ENCODE results near the gene SYNPR. TPM values are rescaled to one million over a fixed set of nuclear protein-coding genes. Genes with fewer than 3 reads are reported as not detected.

SYNPR gene
- total RNA-seq, 2 experiments from 2014 or later = not detected

DNA sequence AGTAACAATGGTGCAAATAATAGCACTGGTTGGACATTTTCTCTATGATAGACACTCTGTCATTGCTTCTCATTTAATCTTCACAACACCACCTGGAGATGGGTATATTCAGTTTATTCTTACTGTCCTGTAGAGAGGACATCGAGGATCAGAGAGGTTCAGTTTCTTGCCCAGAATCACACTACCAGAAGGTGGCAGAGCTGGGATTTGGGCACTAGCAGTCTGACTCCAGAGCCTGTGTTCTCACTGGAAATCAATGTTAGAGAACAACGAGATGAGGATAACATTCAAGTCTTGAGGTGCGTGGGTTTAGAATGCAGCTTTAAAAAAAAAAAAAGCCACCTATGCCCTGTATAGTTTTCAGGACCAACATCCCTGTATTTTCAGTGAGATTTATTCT lies 127.8 kb downstream of the SYNPR start:
- H3K9me3 Mint-ChIP-seq = no peaks in the 10 kb centered on the region
- H3K4me1 ChIP-seq (ENCODE audit: insufficient read depth, low read length) = no peaks in the 10 kb centered on the region
- no peaks in the 10 kb centered on the region for H3K36me3 ChIP-seq (ENCODE audit: insufficient read depth, low read length)
- no peak overlapping the region for H3K27ac Mint-ChIP-seq
- no peaks in the 10 kb centered on the region for H3K36me3 Mint-ChIP-seq (ENCODE audit: low read depth)
- no peaks in the 10 kb centered on the region for H3K27me3 Mint-ChIP-seq
- no peak for TF ChIP-seq CTCF (IDR thresholded peaks at IDR 0.05)
- intact Hi-C loops (cut with DNase I, micrococcal nuclease) = no loop called here
- H3K4me1 Mint-ChIP-seq (ENCODE audit: low read depth) = no peaks in the 10 kb centered on the region
- H3K4me3 Mint-ChIP-seq = no peak overlapping the region
- H3K9me3 ChIP-seq (ENCODE audit: control insufficient read depth in 1 of 2, insufficient read depth in 1 of 2, low read length in 2 of 2) = no peaks in the 10 kb centered on the region
- ChIA-PET CTCF (no interaction called here), POLR2A (no interaction called here)
- H3K27me3 ChIP-seq (ENCODE audit: control insufficient read depth in 1 of 2, insufficient read depth in 2 of 2, low read length in 2 of 2) = no peaks in the 10 kb centered on the region
- no peak for DNase-seq
- ATAC-seq (ENCODE audit: poor library complexity) = no peak
- no peak overlapping the region for H3K4me3 ChIP-seq (ENCODE audit: low read length)
- H3K27ac ChIP-seq (ENCODE audit: low read depth in 1 of 2, low read length in 2 of 2) = no peak overlapping the region

DNA sequence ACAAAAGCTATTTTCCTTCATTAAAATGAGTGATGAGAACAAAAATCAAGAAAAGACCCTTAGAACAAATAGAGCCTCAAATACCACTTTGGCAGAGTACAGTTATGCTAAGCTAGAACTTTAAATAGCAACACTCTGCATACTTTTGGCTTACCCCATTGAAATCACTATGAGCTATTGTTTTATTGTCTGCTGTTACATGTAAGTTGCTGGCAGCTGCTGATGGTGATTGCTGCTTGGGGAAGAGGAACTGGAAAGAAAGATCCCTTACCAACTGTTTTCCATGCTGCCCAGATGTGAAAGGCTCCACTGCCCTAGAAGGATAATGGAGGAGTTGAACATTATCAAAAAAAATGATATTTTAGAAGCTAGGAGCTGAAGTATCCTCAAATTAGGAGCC lies 135.4 kb downstream of the SYNPR start:
- Histone ChIP-seq H3K4me1 (ENCODE audit: insufficient read depth, low read length) (no peaks in the 10 kb centered on the region), H3K27ac (ENCODE audit: low read depth in 1 of 2, low read length in 2 of 2) (no peak overlapping the region), H3K27me3 (ENCODE audit: control insufficient read depth in 1 of 2, insufficient read depth in 2 of 2, low read length in 2 of 2) (no peaks in the 10 kb centered on the region), H3K9me3 (ENCODE audit: control insufficient read depth in 1 of 2, insufficient read depth in 1 of 2, low read length in 2 of 2) (no peaks in the 10 kb centered on the region), H3K36me3 (ENCODE audit: insufficient read depth, low read length) (no peaks in the 10 kb centered on the region), H3K4me3 (ENCODE audit: low read length) (no peak overlapping the region)
- no peak for TF ChIP-seq CTCF (IDR thresholded peaks at IDR 0.05)
- ChIA-PET POLR2A (no interaction called here), CTCF (no interaction called here)
- intact Hi-C loops (cut with DNase I, micrococcal nuclease) = no loop called here
- ATAC-seq (ENCODE audit: poor library complexity) (no peak), DNase-seq (no peak)
- no peak overlapping the region for H3K27ac Mint-ChIP-seq
- H3K27me3 Mint-ChIP-seq = no peaks in the 10 kb centered on the region
- no peaks in the 10 kb centered on the region for H3K4me1 Mint-ChIP-seq (ENCODE audit: low read depth)
- H3K9me3 Mint-ChIP-seq = no peaks in the 10 kb centered on the region
- H3K36me3 Mint-ChIP-seq (ENCODE audit: low read depth) = no peaks in the 10 kb centered on the region
- no peak overlapping the region for H3K4me3 Mint-ChIP-seq

GRCh38 chr3:63414607-63415006 lies 136.5 kb downstream of the SYNPR start:
- Mint-ChIP-seq H3K36me3 (ENCODE audit: low read depth) (no peaks in the 10 kb centered on the region), H3K9me3 (no peaks in the 10 kb centered on the region), H3K27me3 (no peaks in the 10 kb centered on the region), H3K4me1 (ENCODE audit: low read depth) (no peaks in the 10 kb centered on the region), H3K4me3 (no peak overlapping the region), H3K27ac (no peak overlapping the region)
- no peaks in the 10 kb centered on the region for H3K4me1 ChIP-seq (ENCODE audit: insufficient read depth, low read length)
- H3K27ac ChIP-seq (ENCODE audit: low read depth in 1 of 2, low read length in 2 of 2) = no peak overlapping the region
- intact Hi-C loops (cut with DNase I, micrococcal nuclease) = no loop called here
- no peaks in the 10 kb centered on the region for H3K36me3 ChIP-seq (ENCODE audit: insufficient read depth, low read length)
- DNase-seq (no peak), ATAC-seq (ENCODE audit: poor library complexity) (no peak)
- ChIA-PET CTCF (interaction anchor here (1.0 kb wide), 1 partner anchor 16 kb away, joined by 3 read pairs; no protein-coding TSS in a partner anchor), POLR2A (no interaction called here)
- TF ChIP-seq CTCF (IDR thresholded peaks at IDR 0.05) = no peak
- H3K9me3 ChIP-seq (ENCODE audit: control insufficient read depth in 1 of 2, insufficient read depth in 1 of 2, low read length in 2 of 2) = no peaks in the 10 kb centered on the region
- no peak overlapping the region for H3K4me3 ChIP-seq (ENCODE audit: low read length)
- no peaks in the 10 kb centered on the region for H3K27me3 ChIP-seq (ENCODE audit: control insufficient read depth in 1 of 2, insufficient read depth in 2 of 2, low read length in 2 of 2)
